Measurements from ENCODE around the gene GPR37. TPM values are rescaled to one million over a fixed set of nuclear protein-coding genes. Genes with fewer than 3 reads are reported as not detected.

The GPR37 gene
- total and polyA plus RNA-seq, 2 donors (not counting 3 experiments of a cell fraction or from before 2014, with no cell fraction given): 0.92 to 2.1 TPM

GRCh38 chr7:124812764-124813163, 47.2 kb upstream of the GPR37 start:
- Histone ChIP-seq H4K20me1 (replicated peaks; ENCODE audit: control insufficient read depth, extremely low read depth, insufficient read depth, low read length) (no peaks in the 10 kb centered on the region), H3K36me3 (ENCODE audit: control insufficient read depth in 2 of 2, extremely low read depth in 1 of 2, insufficient read depth in 2 of 2, low read length in 2 of 2) (no peaks in the 10 kb centered on the region), H3K9ac (replicated peaks; ENCODE audit: extremely low read depth, insufficient read depth, low read length) (no peak overlapping the region), H3K79me2 (ENCODE audit: control insufficient read depth, insufficient read depth, low read length) (no peaks in the 10 kb centered on the region), H3K9me1 (replicated peaks; ENCODE audit: control insufficient read depth, extremely low read depth, insufficient read depth, low read length) (no peaks in the 10 kb centered on the region), H3K27ac (ENCODE audit: insufficient read depth, low read depth, low read length) (no peak overlapping the region), H3K4me2 (ENCODE audit: insufficient read depth, low read length) (no peak overlapping the region), H3K4me1 (ENCODE audit: control insufficient read depth, extremely low read depth, insufficient read depth, low read length) (no peaks in the 10 kb centered on the region), H3K4me3 (replicated peaks in 1 of 3; ENCODE audit: insufficient read depth in 1 of 3, low read depth in 1 of 3, low read length in 3 of 3) (no peak overlapping the region), H2AFZ (ENCODE audit: low read depth, low read length) (no peak overlapping the region), H3K27me3 (ENCODE audit: control insufficient read depth in 2 of 2, insufficient read depth in 2 of 2, low read length in 2 of 2) (peaks cover 2 to 5% of the 10 kb centered on the region in 2 experiments), H3K9me3 (replicated peaks; ENCODE audit: control insufficient read depth, insufficient read depth, low read length) (no peaks in the 10 kb centered on the region)
- no peak for FAIRE-seq
- no peak for TF ChIP-seq GATA2 (IDR thresholded peaks at IDR 0.05; ENCODE audit: insufficient read depth, insufficient read length, low read depth, low read length)
- TF ChIP-seq MYC (IDR thresholded peaks at IDR 0.05; ENCODE audit: low read depth, low read length): no peak
- no peak for TF ChIP-seq POLR2A (IDR thresholded peaks at IDR 0.05; ENCODE audit: low read depth, low read length)
- no peak for TF ChIP-seq CTCF (IDR thresholded peaks at IDR 0.05; ENCODE audit: extremely low read depth in 1 of 2, insufficient read depth in 1 of 2, low read depth in 1 of 2, low read length in 2 of 2)
- no peak for TF ChIP-seq MAX (IDR thresholded peaks at IDR 0.05; ENCODE audit: insufficient read depth, insufficient read length)
- TF ChIP-seq FOS (IDR thresholded peaks at IDR 0.05; ENCODE audit: borderline replicate concordance, insufficient read depth, low read length): no peak
- TF ChIP-seq JUN (IDR thresholded peaks at IDR 0.05; ENCODE audit: borderline replicate concordance, insufficient read depth, insufficient read length, low read depth): no peak
- no peak for TF ChIP-seq POLR2AphosphoS5 (IDR thresholded peaks at IDR 0.05; ENCODE audit: insufficient read depth, low read depth, low read length)
- TF ChIP-seq EZH2 (IDR thresholded peaks at IDR 0.05; ENCODE audit: borderline replicate concordance, low read depth, low read length, severe bottlenecking): no peak
- no TSS peak for BruUV-seq (replicated peaks)
- ChIA-PET CTCF (interaction anchor here (1.1 kb wide), 1 partner anchor 12 kb away, joined by 3 read pairs; no protein-coding TSS in a partner anchor), POLR2A (no interaction called here)
- intact Hi-C loops (cut with micrococcal nuclease) (no loop called here), dilution Hi-C loops (cut with MboI; ENCODE audit: extremely low pct_ligation_motif_present, low sequenced_read_pairs) (no loop called here)
- no peak for DNase-seq (ENCODE audit: low read depth, low spot score)

Data from endothelial cell of umbilical vein (primary cell).